Right lobe of liver (tissue), 6 donors: ENCODE results near the gene RASAL1. TPM values are rescaled to one million over a fixed set of nuclear protein-coding genes. Genes with fewer than 3 reads are reported as not detected.

Experiments used
- ATAC-seq, 4 donors: fragments of 200-7000 bp; cut with Tn5 transposase; one replicate each; pipeline ENCODE4 v1.9.1; 2020; ENCODE audit warnings: mild to moderate bottlenecking in 4 of 4, moderate library complexity in 4 of 4
- DNase-seq, 3 donors: peaks; one replicate each; pipeline ENCODE4 v3.0.0-alpha.2; 2020
- H3K27ac ChIP-seq, 3 donors: fragments of 200-600 bp; one replicate each; pipeline ENCODE4 v1.8.0; 2022
- H3K27me3 ChIP-seq, 2 donors: fragments of 200-600 bp; one replicate each; pipeline ENCODE4 v1.8.0; 2022
- H3K36me3 ChIP-seq, 4 donors: fragments of 200-600 bp; sonication (generic) in 1 of 4; one replicate each; pipeline versions ENCODE4 v1.5.1 to v1.8.0; 2017 to 2022; ENCODE audit warnings: control low read depth in 1 of 4
- H3K4me1 ChIP-seq, 4 donors: fragments of 200-600 bp; sonication (generic) in 1 of 4; one replicate each; pipeline versions ENCODE4 v1.5.1 to v1.8.0; 2017 to 2022; ENCODE audit warnings: control low read depth in 1 of 4
- H3K4me3 ChIP-seq, 3 donors: fragments of 200-600 bp; one replicate each; pipeline ENCODE4 v1.8.0; 2022
- H3K9me3 ChIP-seq, 4 donors: fragments of 200-600 bp; sonication (generic) in 1 of 4; one replicate each; pipeline versions ENCODE4 v1.5.1 to v1.8.0; 2017 to 2022; ENCODE audit warnings: control low read depth in 1 of 4
- POLR2A ChIP-seq: fragments of 450-650 bp; IDR thresholded peaks from one replicate; pipeline ENCODE4 v1.6.1; 2017; ENCODE audit warnings: antibody characterized with exemption, mild to moderate bottlenecking
- WGBS: methylation state at CpG from one replicate; pipeline ENCODE4 v1.1.6; 2018; ENCODE audit warnings: low coverage, low lambda C conversion rate; ENCODE audit not compliant: insufficient coverage; ENCODE audit errors: missing lambda C conversion rate; 5-methylcytosine and 5-hydroxymethylcytosine counted together
- intact Hi-C, 2 donors: fragments of 100-400 bp; cut with DNase I; formaldehyde crosslinking; loops; one replicate each; pipeline versions ENCODE4 v1.11.2 to v1.14.1; 2022
- total RNA-seq, 6 experiments: library from RNA; depleted of rRNA in 2 of 6; stranded (reverse); fragments of >200 nt in 2 of 6; fragmentation: NEBNext Ultra II Directional in 3 of 6; extraction: Animal tissue kit (Norgen Biotek cat#: 25700) in 3 of 6; gene quantifications; one replicate each; pipeline versions ENCODE4 v1.1.0 to v1.2.4, GENCODE V29; 2016 to 2023
- TF ChIP-seq, protein P1 (sequence below), 4 donors: fragments of 200-600 bp in 3 of 4; fragments of 450-650 bp in 1 of 4; IDR thresholded peaks; one replicate each; pipeline versions ENCODE4 v1.5.1 to v1.8.0; 2016 to 2022; ENCODE audit warnings: antibody characterized with exemption in 4 of 4, mild to moderate bottlenecking in 2 of 4
- donor health status: DM: no; HTN: yes; CAD: no.
- donor health status: DM: no; HTN: no; CAD: no.
- donor health status: DM: no; HTN: no; CAD: no.
- donor health status: DM: no; HTN: yes; CAD: no.
- donor health status: DM: no; HTN: yes; CAD: no.

The RASAL1 gene
- total RNA-seq, 6 experiments from 2014 or later: 0.10 to 0.24 (median 0.15) TPM; not detected in 2

DNA sequence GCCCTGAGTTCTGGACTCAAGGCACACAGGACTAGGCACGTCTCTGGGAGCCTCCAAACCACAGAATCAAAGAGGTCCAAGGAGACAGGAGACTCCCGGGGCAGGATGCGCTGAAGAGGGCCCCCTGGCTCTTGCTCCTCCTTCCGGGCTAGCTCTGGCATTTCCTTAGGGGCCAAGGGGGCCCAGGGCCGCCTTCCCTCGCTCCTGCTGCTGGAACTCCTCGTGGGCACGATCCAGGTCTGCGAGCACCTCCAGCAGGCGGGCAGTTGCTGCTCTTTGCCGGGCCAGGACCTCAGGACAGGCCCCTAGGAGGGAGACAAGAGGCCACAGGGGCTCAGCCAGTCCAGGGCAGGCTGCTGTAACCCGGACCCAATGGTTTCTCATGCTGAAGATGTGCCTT, 35.8 kb downstream of the RASAL1 start:
- intact Hi-C loops: loop anchor here (5.0 kb wide), 2 partner anchors 47 to 52 kb away; no protein-coding TSS in a partner anchor
- DNase-seq (no peak), ATAC-seq (no peak)
- Histone ChIP-seq H3K4me1 (peaks cover 0 to 11% (median 0%) of the 10 kb centered on the region in 4 donors), H3K36me3 (no peaks in the 10 kb centered on the region), H3K27me3 (no peaks in the 10 kb centered on the region), H3K4me3 (no peak overlapping the region), H3K9me3 (no peaks in the 10 kb centered on the region), H3K27ac (no peak overlapping the region)
- no CpG with 5 or more reads among the region's 12 CpGs for WGBS
- TF ChIP-seq, protein P1, sequence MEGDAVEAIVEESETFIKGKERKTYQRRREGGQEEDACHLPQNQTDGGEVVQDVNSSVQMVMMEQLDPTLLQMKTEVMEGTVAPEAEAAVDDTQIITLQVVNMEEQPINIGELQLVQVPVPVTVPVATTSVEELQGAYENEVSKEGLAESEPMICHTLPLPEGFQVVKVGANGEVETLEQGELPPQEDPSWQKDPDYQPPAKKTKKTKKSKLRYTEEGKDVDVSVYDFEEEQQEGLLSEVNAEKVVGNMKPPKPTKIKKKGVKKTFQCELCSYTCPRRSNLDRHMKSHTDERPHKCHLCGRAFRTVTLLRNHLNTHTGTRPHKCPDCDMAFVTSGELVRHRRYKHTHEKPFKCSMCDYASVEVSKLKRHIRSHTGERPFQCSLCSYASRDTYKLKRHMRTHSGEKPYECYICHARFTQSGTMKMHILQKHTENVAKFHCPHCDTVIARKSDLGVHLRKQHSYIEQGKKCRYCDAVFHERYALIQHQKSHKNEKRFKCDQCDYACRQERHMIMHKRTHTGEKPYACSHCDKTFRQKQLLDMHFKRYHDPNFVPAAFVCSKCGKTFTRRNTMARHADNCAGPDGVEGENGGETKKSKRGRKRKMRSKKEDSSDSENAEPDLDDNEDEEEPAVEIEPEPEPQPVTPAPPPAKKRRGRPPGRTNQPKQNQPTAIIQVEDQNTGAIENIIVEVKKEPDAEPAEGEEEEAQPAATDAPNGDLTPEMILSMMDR (IDR thresholded peaks at IDR 0.05): no peak
- TF ChIP-seq POLR2A: no peak

DNA sequence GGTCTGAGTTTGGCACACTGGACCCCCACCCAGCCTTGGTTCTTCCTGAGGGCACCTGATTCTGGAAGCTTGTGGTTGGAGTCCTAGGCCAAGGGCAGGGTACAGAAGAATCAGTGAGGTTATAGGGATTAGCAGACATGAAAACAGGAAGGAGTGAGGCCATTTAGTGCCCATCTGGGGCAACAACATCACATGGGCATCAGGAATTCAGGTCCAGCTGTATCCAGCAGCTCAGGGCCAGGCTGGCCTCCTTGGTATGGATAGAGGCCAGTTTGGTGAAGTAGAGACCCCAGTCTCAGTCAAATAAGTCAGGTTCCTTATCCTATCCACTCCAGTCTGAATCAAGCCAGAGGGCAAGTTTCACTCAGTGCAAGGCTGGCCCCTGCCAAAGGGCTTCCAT, 36.2 kb downstream of the RASAL1 start:
- DNase-seq: no peak
- Histone ChIP-seq H3K27ac (peak overlapping the region in 1 of 3 donors; percentile 40), H3K27me3 (no peaks in the 10 kb centered on the region), H3K4me1 (peaks cover 0 to 11% (median 0%) of the 10 kb centered on the region in 4 donors), H3K4me3 (no peak overlapping the region), H3K9me3 (no peaks in the 10 kb centered on the region), H3K36me3 (no peaks in the 10 kb centered on the region)
- ATAC-seq: no peak
- TF ChIP-seq POLR2A: no peak
- TF ChIP-seq, protein P1 (IDR thresholded peaks at IDR 0.05): no peak
- intact Hi-C loops: loop anchor here (5.0 kb wide), 2 partner anchors 47 to 52 kb away; no protein-coding TSS in a partner anchor

DNA sequence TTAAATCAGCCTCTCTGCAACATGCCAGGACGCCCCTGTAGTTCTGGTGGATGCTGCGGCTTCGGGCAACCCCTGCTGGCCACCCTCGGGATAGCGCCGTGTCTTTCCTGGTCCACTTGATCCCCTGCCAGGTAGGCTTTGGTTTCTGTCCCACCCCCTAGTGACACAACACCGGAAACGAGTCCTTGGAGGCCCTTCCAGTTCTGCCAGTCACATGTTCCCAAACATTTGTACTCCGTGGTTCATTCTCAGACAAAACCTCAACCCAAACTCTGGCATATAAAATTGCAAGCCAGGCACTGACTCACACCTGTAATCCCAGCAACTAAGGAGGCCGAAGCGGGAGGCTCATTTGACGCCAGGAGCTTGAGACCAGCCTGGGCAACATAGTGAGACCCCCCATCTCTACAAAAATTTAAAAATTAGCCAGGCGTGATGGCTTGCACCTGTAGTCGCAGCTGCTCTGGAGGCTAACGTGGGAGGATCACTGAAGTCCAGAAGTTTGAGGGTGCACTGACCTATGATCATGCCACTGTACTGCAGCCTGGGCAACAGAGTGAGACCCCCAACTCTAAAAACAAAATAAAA, 37.0 kb downstream of the RASAL1 start:
- H3K36me3 ChIP-seq: no peaks in the 10 kb centered on the region
- H3K27ac ChIP-seq: peak overlapping the region in 1 of 3 donors; percentile 40
- H3K4me3 ChIP-seq: no peak overlapping the region
- H3K27me3 ChIP-seq: no peaks in the 10 kb centered on the region
- peaks cover 0 to 11% (median under 1%) of the 10 kb centered on the region in 4 donors for H3K4me1 ChIP-seq
- 25% methylated on average over 12 of the region's 15 CpGs for WGBS
- intact Hi-C loops: loop anchor here (5.0 kb wide), 2 partner anchors 46 to 51 kb away; no protein-coding TSS in a partner anchor
- peak; percentile 85 to 94 (median 86) for DNase-seq
- ATAC-seq: peak; percentile 94 to 98 (median 96)
- no peak for TF ChIP-seq POLR2A
- TF ChIP-seq, protein P1 (IDR thresholded peaks at IDR 0.05): peak; percentile 91 to 98 (median 94)
- no peaks in the 10 kb centered on the region for H3K9me3 ChIP-seq

DNA sequence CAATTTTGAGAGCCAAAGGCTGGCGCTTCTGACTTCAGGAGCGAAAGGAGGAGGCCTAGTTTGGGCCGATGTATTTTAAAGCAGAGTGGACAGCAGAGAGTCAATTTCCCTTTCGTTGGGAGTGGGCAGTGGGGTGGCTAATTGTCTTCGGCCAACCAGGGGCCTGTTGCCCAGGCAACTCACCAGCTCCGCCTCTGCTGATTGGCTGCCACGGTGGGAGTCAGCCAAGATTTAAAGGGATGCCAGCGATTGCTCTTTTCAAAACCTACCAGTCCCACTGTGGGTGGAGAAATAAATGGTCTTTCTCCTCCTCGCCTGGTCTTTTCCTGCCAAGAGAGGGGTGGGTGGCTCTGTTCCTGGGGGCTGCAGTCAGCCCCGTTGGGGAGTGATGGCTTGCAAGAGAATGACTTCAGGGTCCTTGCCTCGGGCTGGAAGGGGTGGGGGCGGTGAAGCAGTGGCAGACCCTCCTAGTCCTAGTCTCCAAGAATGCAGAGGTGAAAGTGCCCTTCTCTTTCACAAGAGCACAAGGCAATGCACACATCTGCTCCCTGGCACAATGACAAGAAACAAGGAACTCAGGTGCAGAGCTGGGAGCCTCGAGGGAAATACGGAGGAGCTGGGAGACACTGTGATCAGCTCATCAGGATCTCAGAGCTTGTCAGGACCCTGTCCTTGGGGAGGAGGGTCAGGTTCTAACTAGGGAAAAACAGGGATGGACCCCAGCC, 37.7 kb downstream of the RASAL1 start:
- Histone ChIP-seq H3K36me3 (no peaks in the 10 kb centered on the region), H3K4me1 (peaks cover 0 to 18% (median 4%) of the 10 kb centered on the region in 4 donors), H3K27ac (peak overlapping the region in 1 of 3 donors; percentile 5), H3K27me3 (no peaks in the 10 kb centered on the region), H3K4me3 (no peak overlapping the region), H3K9me3 (no peaks in the 10 kb centered on the region)
- peak; percentile 64 to 73 (median 68) for ATAC-seq
- TF ChIP-seq, protein P1 (IDR thresholded peaks at IDR 0.05): no peak
- no peak for TF ChIP-seq POLR2A
- 30% methylated on average over 5 of the region's 14 CpGs for WGBS
- intact Hi-C loops: loop anchor here (5.0 kb wide), 2 partner anchors 46 to 51 kb away; no protein-coding TSS in a partner anchor
- DNase-seq: peak in 1 of 3 donors; percentile 66
